ENCODE data around the gene AWAT1. TPM values are rescaled to one million over a fixed set of nuclear protein-coding genes. Genes with fewer than 3 reads are reported as not detected.

AWAT1 gene
- total RNA-seq, 1 experiment from 2014 or later: not detected

GRCh38 chrX:70254909-70255308 is 20.5 kb downstream of the AWAT1 start:
- no peak overlapping the region for H3K9ac ChIP-seq (ENCODE audit: extremely low read depth, insufficient read length, low read length)
- no peak for DNase-seq
- peaks cover 46% of the 10 kb centered on the region for H3K9me3 ChIP-seq (ENCODE audit: control insufficient read depth, low read depth, low read length)
- no peak for TF ChIP-seq CTCF (conservative IDR thresholded peaks at IDR 0.05)
- no peaks in the 10 kb centered on the region for H3K23me2 ChIP-seq (ENCODE audit: insufficient read length, low read depth, low read length, poor library complexity, severe bottlenecking)
- H3K27me3 ChIP-seq (ENCODE audit: insufficient read depth, low read length): no peaks in the 10 kb centered on the region
- H4K20me1 ChIP-seq (ENCODE audit: control insufficient read depth, insufficient read depth, insufficient read length): no peaks in the 10 kb centered on the region
- H2BK5ac ChIP-seq (ENCODE audit: insufficient read length, low read length): no peak overlapping the region
- no peak overlapping the region for H3K4me2 ChIP-seq (ENCODE audit: insufficient read depth, insufficient read length, low read length)
- no peak overlapping the region for H3K56ac ChIP-seq (ENCODE audit: insufficient read length, low read depth, low read length)
- no CpG with 5 or more reads among the region's 3 CpGs for WGBS (ENCODE audit: extremely low coverage, insufficient read length, low lambda C conversion rate)
- no peak overlapping the region for H3K4me3 Mint-ChIP-seq
- H2BK15ac ChIP-seq (ENCODE audit: low read depth, low read length): no peak overlapping the region
- H2AFZ ChIP-seq (ENCODE audit: low read length): no peak overlapping the region
- no peaks in the 10 kb centered on the region for H3K79me2 ChIP-seq (ENCODE audit: insufficient read depth, low read length)
- no peak overlapping the region for H4K91ac ChIP-seq (ENCODE audit: insufficient read length, low read depth, low read length)
- no peaks in the 10 kb centered on the region for H3K79me1 ChIP-seq (ENCODE audit: insufficient read depth, low read depth, low read length, poor library complexity, severe bottlenecking)
- no peak overlapping the region for H3K27ac ChIP-seq (ENCODE audit: insufficient read length, low read depth, low read length)
- H3K9me3 Mint-ChIP-seq: peaks cover 73 to 82% of the 10 kb centered on the region in 2 experiments
- H3K14ac ChIP-seq (ENCODE audit: insufficient read depth, low read length): no peak overlapping the region
- H4K8ac ChIP-seq (replicated peaks; ENCODE audit: insufficient read length, low read depth, low read length): no peak overlapping the region
- H3K27me3 Mint-ChIP-seq (ENCODE audit: low read depth): no peaks in the 10 kb centered on the region
- no peak overlapping the region for H2BK120ac ChIP-seq (ENCODE audit: low read depth, low read length, poor library complexity, severe bottlenecking)
- no peak overlapping the region for H3T11ph ChIP-seq (ENCODE audit: low read length)
- no peak overlapping the region for H3K27ac Mint-ChIP-seq
- peaks cover 0 to 5% (median 4%) of the 10 kb centered on the region in 3 experiments; a peak in 3 of 7 replicates for H3K36me3 Mint-ChIP-seq (ENCODE audit: insufficient read depth in 1 of 3, low read depth in 3 of 3)
- H4K5ac ChIP-seq (ENCODE audit: insufficient read length, low read depth, low read length): no peak overlapping the region
- H2AK5ac ChIP-seq (ENCODE audit: insufficient read length, low read length): no peak overlapping the region
- no peak overlapping the region for H2BK20ac ChIP-seq (ENCODE audit: low read depth, low read length, poor library complexity, severe bottlenecking)
- no peak overlapping the region for H3K23ac ChIP-seq (ENCODE audit: insufficient read length, low read depth, low read length)
- no peak overlapping the region for H3K4ac ChIP-seq (ENCODE audit: low read depth, low read length)
- H3K18ac ChIP-seq (ENCODE audit: insufficient read length, low read depth, low read length): no peak overlapping the region
- no peak overlapping the region for H2BK12ac ChIP-seq (ENCODE audit: insufficient read length, low read depth, low read length)
- peaks cover 10% of the 10 kb centered on the region in 2 experiments for H3K4me1 Mint-ChIP-seq
- H3K4me1 ChIP-seq (ENCODE audit: insufficient read depth, low read length): no peaks in the 10 kb centered on the region
